NCI-H1436 treated with DMSO at 0.1 percent for 48 hours (cell line): Measurements from ENCODE around the gene PUS7.
"Not testable (repeated sequence)": the region's sequence is repeated elsewhere in the genome, so short reads cannot be mapped to it uniquely, and the experiment has no call there.

Source experiments
- DNase-seq: peaks from one replicate; lab custom pipeline; 2025; lab: John Stamatoyannopoulos, UW

PUS7 gene

GRCh38 chr7:105448181-105448580 is 73.9 kb downstream of the PUS7 start:
- no peak for DNase-seq

GRCh38 chr7:105444342-105444987 is 77.6 kb downstream of the PUS7 start:
- no peak for DNase-seq

- DNase-seq = not testable (repeated sequence)
Observed at GRCh38 chr7:105442214-105442613, 79.9 kb downstream of the PUS7 start.

GRCh38 chr7:105439174-105439893 is 82.7 kb downstream of the PUS7 start:
- no peak for DNase-seq

- DNase-seq = no peak
Observed at GRCh38 chr7:105438847-105439173, 83.3 kb downstream of the PUS7 start.

- DNase-seq = no peak
Observed at GRCh38 chr7:105438254-105438653, 83.8 kb downstream of the PUS7 start.

GRCh38 chr7:105437356-105437755 is 84.7 kb downstream of the PUS7 start:
- not testable (repeated sequence) for DNase-seq

- DNase-seq = no peak
Observed at GRCh38 chr7:105429746-105430612, 92.1 kb downstream of the PUS7 start.

- DNase-seq = no peak
Observed at GRCh38 chr7:105426606-105427146, 95.4 kb downstream of the PUS7 start.

- DNase-seq = no peak
Observed at GRCh38 chr7:105423987-105424386, 98.1 kb downstream of the PUS7 start.

GRCh38 chr7:105413887-105414437 is 108.1 kb downstream of the PUS7 start:
- no peak for DNase-seq

GRCh38 chr7:105410774-105411173 is 111.3 kb downstream of the PUS7 start:
- not testable (repeated sequence) for DNase-seq

- not testable (repeated sequence) for DNase-seq
Observed at GRCh38 chr7:105409775-105410174, 112.3 kb downstream of the PUS7 start.

- DNase-seq = no peak
Observed at GRCh38 chr7:105408791-105409410, 113.2 kb downstream of the PUS7 start.
